ENCODE measurements around the gene CRAMP1.

The CRAMP1 gene

DNA sequence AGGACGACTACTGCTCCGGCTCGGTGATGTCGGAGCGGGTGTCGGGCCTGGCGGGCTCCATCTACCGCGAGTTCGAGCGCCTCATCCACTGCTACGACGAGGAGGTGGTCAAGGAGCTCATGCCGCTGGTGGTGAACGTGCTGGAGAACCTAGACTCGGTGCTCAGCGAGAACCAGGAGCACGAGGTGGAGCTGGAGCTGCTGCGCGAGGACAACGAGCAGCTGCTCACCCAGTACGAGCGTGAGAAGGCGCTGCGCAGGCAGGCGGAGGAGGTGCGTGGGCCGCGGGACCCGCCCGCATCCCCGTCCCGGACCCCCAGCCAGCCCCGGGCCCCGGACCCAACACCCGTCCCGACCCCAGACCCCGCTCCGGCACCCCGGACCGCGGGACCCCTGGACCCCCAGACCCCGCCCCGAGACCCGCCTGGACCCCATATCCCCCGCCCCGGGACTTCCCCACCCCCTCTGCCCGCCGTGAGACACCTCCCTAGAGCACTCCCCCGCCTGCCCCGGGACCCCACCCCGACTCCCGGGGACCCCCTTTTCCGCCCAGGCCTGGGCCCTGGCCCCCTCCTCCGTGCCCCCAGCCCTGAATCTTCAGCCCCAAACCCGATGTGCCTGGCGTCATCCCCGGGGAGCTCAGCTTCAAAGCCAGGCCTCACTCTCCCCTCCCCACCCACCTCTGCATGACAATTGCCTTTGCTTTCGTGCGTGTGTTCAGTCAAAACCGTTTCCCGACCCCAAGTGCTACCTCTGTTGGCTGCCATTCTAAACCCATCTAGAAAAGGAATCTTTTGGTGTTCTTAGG lies 94.4 kb downstream of the CRAMP1 start:
- TF ChIP-seq, protein P1, sequence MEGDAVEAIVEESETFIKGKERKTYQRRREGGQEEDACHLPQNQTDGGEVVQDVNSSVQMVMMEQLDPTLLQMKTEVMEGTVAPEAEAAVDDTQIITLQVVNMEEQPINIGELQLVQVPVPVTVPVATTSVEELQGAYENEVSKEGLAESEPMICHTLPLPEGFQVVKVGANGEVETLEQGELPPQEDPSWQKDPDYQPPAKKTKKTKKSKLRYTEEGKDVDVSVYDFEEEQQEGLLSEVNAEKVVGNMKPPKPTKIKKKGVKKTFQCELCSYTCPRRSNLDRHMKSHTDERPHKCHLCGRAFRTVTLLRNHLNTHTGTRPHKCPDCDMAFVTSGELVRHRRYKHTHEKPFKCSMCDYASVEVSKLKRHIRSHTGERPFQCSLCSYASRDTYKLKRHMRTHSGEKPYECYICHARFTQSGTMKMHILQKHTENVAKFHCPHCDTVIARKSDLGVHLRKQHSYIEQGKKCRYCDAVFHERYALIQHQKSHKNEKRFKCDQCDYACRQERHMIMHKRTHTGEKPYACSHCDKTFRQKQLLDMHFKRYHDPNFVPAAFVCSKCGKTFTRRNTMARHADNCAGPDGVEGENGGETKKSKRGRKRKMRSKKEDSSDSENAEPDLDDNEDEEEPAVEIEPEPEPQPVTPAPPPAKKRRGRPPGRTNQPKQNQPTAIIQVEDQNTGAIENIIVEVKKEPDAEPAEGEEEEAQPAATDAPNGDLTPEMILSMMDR (IDR thresholded peaks at IDR 0.05; ENCODE audit: low read depth, low read length) = no peak
- DNase-seq (ENCODE audit: extremely low read depth, low read depth) = no peak

DNA sequence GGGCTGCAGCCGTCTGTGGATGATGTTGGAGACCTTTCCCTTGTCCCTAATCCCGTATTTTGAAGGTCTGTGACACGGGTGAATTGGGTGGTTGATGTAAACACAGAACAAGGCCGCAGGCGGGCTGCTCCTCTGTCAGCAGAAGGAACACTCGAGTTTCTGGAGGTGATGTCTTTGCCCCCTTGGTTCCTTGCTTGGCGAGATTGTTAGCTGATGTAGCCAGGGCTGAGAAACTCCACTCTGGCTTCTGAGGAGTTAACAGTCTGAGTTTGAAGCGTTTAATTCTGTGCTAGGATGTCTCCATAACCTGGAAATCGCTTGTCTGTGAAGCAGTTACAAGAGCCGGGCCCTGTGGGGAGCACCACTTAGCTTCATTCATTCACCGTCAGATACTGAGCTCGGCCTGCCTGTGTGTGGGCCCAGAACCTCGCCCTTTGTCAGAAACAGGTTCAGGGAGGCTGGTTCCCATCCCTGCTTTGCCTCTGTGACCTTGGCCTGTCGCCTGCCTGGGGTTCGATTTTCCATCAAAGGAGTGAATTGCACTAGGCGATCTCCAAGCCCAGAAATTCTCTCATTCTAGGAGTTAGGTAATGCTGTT lies 95.1 kb downstream of the CRAMP1 start:
- no peak for DNase-seq (ENCODE audit: extremely low read depth, low read depth)

DNA sequence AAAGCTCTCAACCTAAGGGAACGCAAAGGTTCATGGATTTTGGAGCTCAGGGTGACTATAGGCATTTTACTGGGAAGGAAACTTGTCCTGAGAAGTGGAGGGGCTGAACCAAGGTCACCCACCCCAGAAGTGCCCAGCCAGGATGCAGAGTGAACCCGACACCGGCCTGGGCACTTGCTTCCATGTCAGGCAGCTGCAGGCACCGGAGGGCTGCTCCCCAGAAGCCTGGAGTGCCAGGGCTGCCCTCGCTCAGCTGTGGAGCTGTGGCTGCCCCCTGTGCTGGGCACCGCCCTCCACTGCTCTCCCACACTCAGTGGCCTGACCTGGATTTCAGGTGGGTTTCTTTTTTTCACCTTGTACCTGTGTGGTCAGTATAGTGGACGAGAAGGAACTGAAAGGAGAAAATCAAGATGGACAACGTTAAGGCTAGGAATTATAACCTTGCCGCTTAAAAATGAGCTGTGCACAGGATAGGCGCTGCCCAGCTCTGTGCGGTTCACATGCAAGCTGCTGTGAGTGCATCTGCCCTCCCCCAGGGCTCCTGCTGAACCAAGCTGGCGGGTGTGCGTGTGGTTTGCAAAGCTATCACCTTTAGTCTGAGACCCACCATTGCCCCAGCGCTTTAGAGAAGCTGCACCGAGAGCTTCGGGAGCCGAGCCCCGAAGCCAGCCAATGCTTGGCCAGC lies 96.1 kb downstream of the CRAMP1 start:
- TF ChIP-seq, protein P1 (IDR thresholded peaks at IDR 0.05; ENCODE audit: low read depth, low read length) = no peak
- DNase-seq (ENCODE audit: extremely low read depth, low read depth) = no peak

More for the DNA sequence above, 95.1 kb downstream of the CRAMP1 start:
- TF ChIP-seq, protein P1 (IDR thresholded peaks at IDR 0.05; ENCODE audit: low read depth, low read length) = no peak

DNA sequence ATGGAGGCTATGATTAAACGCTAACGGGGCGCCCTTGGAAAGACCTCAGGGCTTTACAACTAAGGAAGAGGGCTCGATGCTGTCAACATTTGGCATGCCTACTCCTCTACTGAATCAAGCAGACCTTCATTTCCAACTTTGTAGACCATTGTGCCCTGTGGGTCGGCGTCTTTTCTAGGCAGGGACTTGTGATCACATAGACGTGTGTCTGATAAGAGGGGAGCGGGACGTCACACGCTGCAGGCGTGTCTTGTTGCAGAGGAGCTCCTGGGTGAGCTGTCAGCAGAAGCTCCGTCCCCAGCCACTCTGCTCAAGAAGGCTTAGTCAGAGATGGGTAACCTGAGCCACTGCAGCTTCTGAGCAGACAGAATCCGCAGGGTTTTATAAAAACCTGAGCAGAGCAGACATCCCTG lies 96.6 kb downstream of the CRAMP1 start:
- TF ChIP-seq, protein P1 (IDR thresholded peaks at IDR 0.05; ENCODE audit: low read depth, low read length) = no peak
- DNase-seq (ENCODE audit: extremely low read depth, low read depth) = no peak

DNA sequence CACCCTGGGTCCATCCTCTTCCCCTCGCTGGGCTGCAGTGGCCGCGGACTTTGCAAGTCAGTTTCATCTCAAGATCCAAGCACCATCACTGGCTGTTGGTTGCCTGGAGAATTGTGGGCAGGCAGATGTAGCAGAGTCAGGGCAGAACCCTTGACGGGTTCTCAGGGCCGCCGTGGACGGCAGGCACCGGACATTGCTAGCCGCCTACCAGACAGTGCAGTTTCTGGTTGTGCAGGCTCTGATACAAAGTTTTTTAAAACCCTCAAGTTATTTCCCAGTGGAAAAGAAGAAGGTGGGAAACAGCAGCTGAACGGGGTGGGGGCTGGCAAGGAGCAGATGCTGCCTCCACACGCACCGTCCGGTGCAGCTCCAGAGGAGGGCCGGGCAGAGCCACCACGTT lies 97.2 kb downstream of the CRAMP1 start:
- DNase-seq (ENCODE audit: extremely low read depth, low read depth) = no peak
- TF ChIP-seq, protein P1 (IDR thresholded peaks at IDR 0.05; ENCODE audit: low read depth, low read length) = no peak

DNA sequence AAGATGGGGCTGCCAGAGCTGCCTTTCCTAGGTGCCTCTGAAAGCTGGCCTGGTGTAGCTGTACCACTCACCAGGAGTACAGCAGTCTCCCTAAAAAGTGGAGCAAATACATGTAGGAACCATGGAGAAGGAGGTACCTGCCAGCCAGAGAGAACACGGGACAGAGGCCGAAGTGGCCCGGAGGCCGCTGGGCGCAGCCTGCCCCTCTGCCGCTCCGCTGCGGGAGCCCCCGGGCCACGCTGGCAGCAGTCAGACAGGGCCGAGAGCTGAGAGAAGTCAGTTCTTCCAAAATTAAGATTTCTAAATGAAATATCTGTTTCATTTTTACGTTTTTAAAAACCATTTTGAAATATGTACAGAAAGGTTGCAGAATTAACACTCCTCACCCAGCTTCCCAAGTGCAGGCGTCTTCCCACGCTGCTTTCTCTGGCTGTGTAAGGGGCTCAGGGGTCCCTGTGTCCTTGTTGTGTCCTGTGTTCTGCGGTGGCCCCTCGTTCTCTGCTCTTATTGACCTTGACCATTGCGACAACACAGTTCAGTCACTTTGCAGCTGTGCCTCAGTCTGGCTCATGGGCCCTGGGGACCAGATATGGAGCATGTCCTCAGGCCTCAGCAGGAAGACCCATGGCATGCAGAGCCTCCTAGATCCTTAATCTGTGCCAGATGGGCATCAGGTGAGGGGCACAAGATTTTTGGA lies 98.8 kb downstream of the CRAMP1 start:
- TF ChIP-seq, protein P1 (IDR thresholded peaks at IDR 0.05; ENCODE audit: low read depth, low read length) = no peak
- no peak for DNase-seq (ENCODE audit: extremely low read depth, low read depth)

All from AG09319 (cell line).